ENCODE measurements around the gene LRRC61.
"Not testable (repeated sequence)": the region's sequence is repeated elsewhere in the genome, so short reads cannot be mapped to it uniquely, and the experiment has no call there.

LRRC61 gene

GRCh38 chr7:150307129-150307528, 16.0 kb upstream of the LRRC61 start:
- Histone ChIP-seq H3K27me3 (replicated peaks; ENCODE audit: control insufficient read depth, insufficient read depth, low read length, poor library complexity, severe bottlenecking) (no peaks in the 10 kb centered on the region), H3K4me1 (ENCODE audit: control insufficient read depth, insufficient read depth, low read length, poor library complexity, severe bottlenecking) (no peaks in the 10 kb centered on the region), H3K27ac (ENCODE audit: insufficient read depth, low read length, poor library complexity, severe bottlenecking) (no peak overlapping the region), H3K36me3 (ENCODE audit: control insufficient read depth, insufficient read depth, low read length) (no peaks in the 10 kb centered on the region), H3K4me3 (ENCODE audit: insufficient read depth, low read depth, low read length, poor library complexity, severe bottlenecking) (no peak overlapping the region), H3K9me3 (ENCODE audit: control insufficient read depth, low read length) (no peaks in the 10 kb centered on the region)
- no peak for DNase-seq

- Histone ChIP-seq H3K27ac (ENCODE audit: insufficient read depth, low read length, poor library complexity, severe bottlenecking) (no peak overlapping the region), H3K4me3 (ENCODE audit: insufficient read depth, low read depth, low read length, poor library complexity, severe bottlenecking) (no peak overlapping the region), H3K4me1 (ENCODE audit: control insufficient read depth, insufficient read depth, low read length, poor library complexity, severe bottlenecking) (no peaks in the 10 kb centered on the region), H3K36me3 (ENCODE audit: control insufficient read depth, insufficient read depth, low read length) (no peaks in the 10 kb centered on the region), H3K9me3 (ENCODE audit: control insufficient read depth, low read length) (no peaks in the 10 kb centered on the region), H3K27me3 (replicated peaks; ENCODE audit: control insufficient read depth, insufficient read depth, low read length, poor library complexity, severe bottlenecking) (no peaks in the 10 kb centered on the region)
- no peak for DNase-seq
Measured at GRCh38 chr7:150307904-150308303, 15.3 kb upstream of the LRRC61 start.

- no peaks in the 10 kb centered on the region for H3K9me3 ChIP-seq (ENCODE audit: control insufficient read depth, low read length)
- H3K27me3 ChIP-seq (replicated peaks; ENCODE audit: control insufficient read depth, insufficient read depth, low read length, poor library complexity, severe bottlenecking), result no peaks in the 10 kb centered on the region
- H3K36me3 ChIP-seq (ENCODE audit: control insufficient read depth, insufficient read depth, low read length), result no peaks in the 10 kb centered on the region
- H3K27ac ChIP-seq (ENCODE audit: insufficient read depth, low read length, poor library complexity, severe bottlenecking), result no peak overlapping the region
- H3K4me1 ChIP-seq (ENCODE audit: control insufficient read depth, insufficient read depth, low read length, poor library complexity, severe bottlenecking), result no peaks in the 10 kb centered on the region
- H3K4me3 ChIP-seq (ENCODE audit: insufficient read depth, low read depth, low read length, poor library complexity, severe bottlenecking), result no peak overlapping the region
- DNase-seq, result no peak
Measured at GRCh38 chr7:150308575-150308974, 14.6 kb upstream of the LRRC61 start.

GRCh38 chr7:150311146-150311545, 12.0 kb upstream of the LRRC61 start:
- Histone ChIP-seq H3K36me3 (ENCODE audit: control insufficient read depth, insufficient read depth, low read length) (no peaks in the 10 kb centered on the region), H3K4me1 (ENCODE audit: control insufficient read depth, insufficient read depth, low read length, poor library complexity, severe bottlenecking) (no peaks in the 10 kb centered on the region), H3K27ac (ENCODE audit: insufficient read depth, low read length, poor library complexity, severe bottlenecking) (no peak overlapping the region), H3K9me3 (ENCODE audit: control insufficient read depth, low read length) (no peaks in the 10 kb centered on the region), H3K4me3 (ENCODE audit: insufficient read depth, low read depth, low read length, poor library complexity, severe bottlenecking) (no peak overlapping the region), H3K27me3 (replicated peaks; ENCODE audit: control insufficient read depth, insufficient read depth, low read length, poor library complexity, severe bottlenecking) (no peaks in the 10 kb centered on the region)
- no peak for DNase-seq

DNA sequence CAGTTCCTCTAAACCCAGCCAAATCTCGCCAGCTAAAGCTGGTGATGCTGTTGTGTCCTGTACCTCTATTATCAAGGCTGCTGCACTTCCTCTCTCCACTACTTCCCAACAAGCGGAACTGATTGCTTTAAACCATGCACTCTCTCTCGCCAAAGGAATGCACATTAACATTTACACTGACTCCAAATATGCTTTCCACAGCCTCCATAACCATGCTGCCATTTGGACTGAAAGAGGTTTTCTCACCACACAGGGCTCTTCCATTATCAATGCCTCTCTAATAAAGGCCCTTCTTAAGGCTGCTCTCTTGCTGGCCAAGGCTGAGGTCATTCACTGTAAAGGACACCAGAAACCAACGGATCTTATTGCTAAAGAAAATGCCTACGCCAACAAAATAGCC, 11.4 kb upstream of the LRRC61 start:
- no peak overlapping the region for H3K27ac ChIP-seq (ENCODE audit: insufficient read depth, low read length, poor library complexity, severe bottlenecking)
- H3K36me3 ChIP-seq (ENCODE audit: control insufficient read depth, insufficient read depth, low read length), result no peaks in the 10 kb centered on the region
- DNase-seq, result no peak

DNA sequence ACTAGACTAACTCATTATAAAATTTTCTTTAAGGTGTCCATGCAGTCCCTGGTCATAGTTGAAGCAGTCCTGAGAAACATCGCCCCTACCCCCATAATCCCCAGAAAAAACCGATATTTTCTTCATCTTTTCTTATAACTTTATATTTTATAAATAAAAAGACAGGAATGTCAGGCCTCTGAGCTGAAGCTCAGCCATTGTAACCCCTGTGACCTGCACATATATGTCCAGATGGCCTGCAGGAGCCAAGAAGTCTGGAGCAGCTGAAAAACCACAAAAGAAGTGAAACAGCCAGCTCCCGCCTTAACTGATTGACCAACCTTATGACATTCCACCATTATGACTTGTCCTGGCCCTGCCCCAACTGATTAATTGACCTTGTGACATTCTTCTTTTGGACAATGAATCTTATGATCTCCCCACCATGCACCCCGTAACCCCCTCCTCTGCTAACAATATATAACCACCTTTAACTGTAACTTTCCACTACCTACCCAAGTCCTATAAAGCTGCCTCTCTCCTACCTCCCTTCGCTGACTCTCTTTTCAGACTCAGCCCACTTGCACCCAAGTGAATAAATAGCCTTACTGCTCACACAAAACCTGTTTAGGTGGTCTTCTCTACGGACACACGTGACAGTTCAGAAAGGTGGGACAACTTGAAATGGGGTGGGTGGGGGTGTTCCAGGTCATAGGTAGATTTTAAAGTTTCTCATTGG, 10.3 kb upstream of the LRRC61 start:
- H3K36me3 ChIP-seq (ENCODE audit: control insufficient read depth, insufficient read depth, low read length); H3K4me3 ChIP-seq (ENCODE audit: insufficient read depth, low read depth, low read length, poor library complexity, severe bottlenecking); H3K27me3 ChIP-seq (replicated peaks; ENCODE audit: control insufficient read depth, insufficient read depth, low read length, poor library complexity, severe bottlenecking); H3K27ac ChIP-seq (ENCODE audit: insufficient read depth, low read length, poor library complexity, severe bottlenecking); DNase-seq; H3K9me3 ChIP-seq (ENCODE audit: control insufficient read depth, low read length); H3K4me1 ChIP-seq (ENCODE audit: control insufficient read depth, insufficient read depth, low read length, poor library complexity, severe bottlenecking): not testable (repeated sequence)

More for the DNA sequence above, 11.4 kb upstream of the LRRC61 start:
- no peaks in the 10 kb centered on the region for H3K9me3 ChIP-seq (ENCODE audit: control insufficient read depth, low read length)
- no peaks in the 10 kb centered on the region for H3K27me3 ChIP-seq (replicated peaks; ENCODE audit: control insufficient read depth, insufficient read depth, low read length, poor library complexity, severe bottlenecking)
- no peak overlapping the region for H3K4me3 ChIP-seq (ENCODE audit: insufficient read depth, low read depth, low read length, poor library complexity, severe bottlenecking)
- no peaks in the 10 kb centered on the region for H3K4me1 ChIP-seq (ENCODE audit: control insufficient read depth, insufficient read depth, low read length, poor library complexity, severe bottlenecking)

GRCh38 chr7:150313367-150313809, 9.8 kb upstream of the LRRC61 start:
- DNase-seq, result no peak
- H3K27me3 ChIP-seq (replicated peaks; ENCODE audit: control insufficient read depth, insufficient read depth, low read length, poor library complexity, severe bottlenecking), result no peaks in the 10 kb centered on the region
- no peaks in the 10 kb centered on the region for H3K9me3 ChIP-seq (ENCODE audit: control insufficient read depth, low read length)
- H3K36me3 ChIP-seq (ENCODE audit: control insufficient read depth, insufficient read depth, low read length), result no peaks in the 10 kb centered on the region
- H3K27ac ChIP-seq (ENCODE audit: insufficient read depth, low read length, poor library complexity, severe bottlenecking), result no peak overlapping the region
- no peaks in the 10 kb centered on the region for H3K4me1 ChIP-seq (ENCODE audit: control insufficient read depth, insufficient read depth, low read length, poor library complexity, severe bottlenecking)
- no peak overlapping the region for H3K4me3 ChIP-seq (ENCODE audit: insufficient read depth, low read depth, low read length, poor library complexity, severe bottlenecking)

DNA sequence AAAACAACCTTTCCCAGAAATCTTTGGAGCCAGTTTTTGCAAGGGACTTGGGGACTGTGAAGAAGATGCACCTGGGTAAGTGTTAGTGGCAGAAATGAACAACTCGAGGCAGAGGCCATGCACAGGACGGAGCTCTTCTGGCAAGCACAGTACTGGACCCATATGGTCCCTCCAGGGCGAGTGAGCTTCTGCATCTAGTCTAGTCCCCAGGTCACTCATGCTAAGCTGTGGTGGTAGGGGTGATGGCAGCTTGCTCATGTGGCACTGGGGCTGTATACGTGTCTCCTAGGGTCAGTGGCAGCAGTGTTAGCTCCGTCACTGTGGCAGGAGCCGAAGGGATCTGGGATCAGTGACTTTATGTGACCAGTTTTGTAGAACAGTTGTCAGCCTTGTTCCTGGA, 9.3 kb upstream of the LRRC61 start:
- no peaks in the 10 kb centered on the region for H3K36me3 ChIP-seq (ENCODE audit: control insufficient read depth, insufficient read depth, low read length)
- no peaks in the 10 kb centered on the region for H3K27me3 ChIP-seq (replicated peaks; ENCODE audit: control insufficient read depth, insufficient read depth, low read length, poor library complexity, severe bottlenecking)
- H3K27ac ChIP-seq (ENCODE audit: insufficient read depth, low read length, poor library complexity, severe bottlenecking), result no peak overlapping the region
- no peak for DNase-seq
- no peak overlapping the region for H3K4me3 ChIP-seq (ENCODE audit: insufficient read depth, low read depth, low read length, poor library complexity, severe bottlenecking)
- H3K9me3 ChIP-seq (ENCODE audit: control insufficient read depth, low read length), result no peaks in the 10 kb centered on the region
- H3K4me1 ChIP-seq (ENCODE audit: control insufficient read depth, insufficient read depth, low read length, poor library complexity, severe bottlenecking), result no peaks in the 10 kb centered on the region

GRCh38 chr7:150314639-150315239, 8.4 kb upstream of the LRRC61 start:
- DNase-seq, result no peak
- no peaks in the 10 kb centered on the region for H3K36me3 ChIP-seq (ENCODE audit: control insufficient read depth, insufficient read depth, low read length)
- no peaks in the 10 kb centered on the region for H3K4me1 ChIP-seq (ENCODE audit: control insufficient read depth, insufficient read depth, low read length, poor library complexity, severe bottlenecking)
- H3K27ac ChIP-seq (ENCODE audit: insufficient read depth, low read length, poor library complexity, severe bottlenecking), result no peak overlapping the region
- no peaks in the 10 kb centered on the region for H3K27me3 ChIP-seq (replicated peaks; ENCODE audit: control insufficient read depth, insufficient read depth, low read length, poor library complexity, severe bottlenecking)
- H3K4me3 ChIP-seq (ENCODE audit: insufficient read depth, low read depth, low read length, poor library complexity, severe bottlenecking), result no peak overlapping the region
- no peaks in the 10 kb centered on the region for H3K9me3 ChIP-seq (ENCODE audit: control insufficient read depth, low read length)

- H3K27ac ChIP-seq (ENCODE audit: insufficient read depth, low read length, poor library complexity, severe bottlenecking); DNase-seq: not testable (repeated sequence)
Measured at GRCh38 chr7:150316987-150317386, 6.2 kb upstream of the LRRC61 start.

More at GRCh38 chr7:150316987-150317386, 6.2 kb upstream of the LRRC61 start:
- not testable (repeated sequence) for H3K4me1 ChIP-seq (ENCODE audit: control insufficient read depth, insufficient read depth, low read length, poor library complexity, severe bottlenecking); H3K27me3 ChIP-seq (replicated peaks; ENCODE audit: control insufficient read depth, insufficient read depth, low read length, poor library complexity, severe bottlenecking); H3K36me3 ChIP-seq (ENCODE audit: control insufficient read depth, insufficient read depth, low read length); H3K9me3 ChIP-seq (ENCODE audit: control insufficient read depth, low read length); H3K4me3 ChIP-seq (ENCODE audit: insufficient read depth, low read depth, low read length, poor library complexity, severe bottlenecking)

Data from effector memory CD4-positive, alpha-beta T cell (primary cell).